ES-I3 (cell line): ENCODE data around the gene CMIP.
"Not testable (repeated sequence)": the region's sequence is repeated elsewhere in the genome, so short reads cannot be mapped to it uniquely, and the experiment has no call there.

ENCODE experiments used
- H3K36me3 ChIP-seq: 2 replicates; pipeline ENCODE4 v1.6.1; 2013; ENCODE audit warnings: mild to moderate bottlenecking, low read length, control low read depth, moderate library complexity; ENCODE audit not compliant: insufficient read depth
- H3K4me1 ChIP-seq: 2 replicates; pipeline ENCODE4 v1.6.1; 2013; ENCODE audit warnings: mild to moderate bottlenecking, control low read depth, low read length; ENCODE audit not compliant: insufficient read depth
- H3K9ac ChIP-seq: 2 replicates; pipeline ENCODE4 v1.6.1; 2013; ENCODE audit warnings: low read depth, mild to moderate bottlenecking, low read length, moderate library complexity
- H3K9me3 ChIP-seq: 2 replicates; pipeline ENCODE4 v1.6.1; 2013; ENCODE audit warnings: mild to moderate bottlenecking, low read length, moderate library complexity; ENCODE audit not compliant: control insufficient read depth, insufficient read depth

CMIP gene

DNA sequence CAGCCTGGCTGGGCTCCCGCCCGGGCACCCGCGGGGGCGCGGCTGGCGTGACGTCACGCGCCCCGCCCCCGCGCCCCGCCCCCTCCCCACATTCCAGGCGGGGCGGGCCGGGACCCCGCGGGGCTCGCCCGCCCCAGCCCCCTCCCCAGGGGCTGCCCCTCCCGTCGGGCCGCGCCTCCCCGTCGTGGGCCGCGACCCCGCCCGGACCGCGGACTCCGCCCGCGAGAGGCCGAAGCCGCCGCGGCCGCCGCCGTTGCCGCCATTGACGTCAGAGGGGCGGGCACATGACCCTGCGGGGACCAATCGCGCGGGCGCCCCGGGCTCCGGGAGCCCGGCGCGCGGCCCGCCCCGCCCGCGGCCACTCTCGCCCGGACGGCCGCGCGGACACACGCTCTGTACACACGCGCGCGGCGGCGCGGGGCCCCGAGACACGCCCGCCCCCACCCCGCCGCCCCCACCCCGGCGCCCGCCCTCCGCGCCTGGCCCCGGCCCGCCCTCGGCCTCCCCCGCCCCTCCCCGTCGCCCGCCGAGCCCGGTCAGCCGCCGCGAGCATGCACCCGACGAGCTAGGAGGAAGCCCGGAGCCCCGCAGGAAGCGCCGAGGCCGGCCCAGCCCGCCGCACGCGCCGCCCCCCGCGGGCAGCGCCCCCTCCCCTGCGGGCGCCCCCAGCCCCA lies at the start of gene CMIP:
Gene CMIP (plus strand): TSS at position 361 of the 674 bp plus-strand sequence.
- no peaks in the 10 kb centered on the region for H3K9me3 ChIP-seq
- H3K4me1 ChIP-seq = peaks cover 29% of the 10 kb centered on the region
- peak within 1 kb of the TSS; percentile 92 for H3K9ac ChIP-seq
- no peaks in the 10 kb centered on the region for H3K36me3 ChIP-seq

DNA sequence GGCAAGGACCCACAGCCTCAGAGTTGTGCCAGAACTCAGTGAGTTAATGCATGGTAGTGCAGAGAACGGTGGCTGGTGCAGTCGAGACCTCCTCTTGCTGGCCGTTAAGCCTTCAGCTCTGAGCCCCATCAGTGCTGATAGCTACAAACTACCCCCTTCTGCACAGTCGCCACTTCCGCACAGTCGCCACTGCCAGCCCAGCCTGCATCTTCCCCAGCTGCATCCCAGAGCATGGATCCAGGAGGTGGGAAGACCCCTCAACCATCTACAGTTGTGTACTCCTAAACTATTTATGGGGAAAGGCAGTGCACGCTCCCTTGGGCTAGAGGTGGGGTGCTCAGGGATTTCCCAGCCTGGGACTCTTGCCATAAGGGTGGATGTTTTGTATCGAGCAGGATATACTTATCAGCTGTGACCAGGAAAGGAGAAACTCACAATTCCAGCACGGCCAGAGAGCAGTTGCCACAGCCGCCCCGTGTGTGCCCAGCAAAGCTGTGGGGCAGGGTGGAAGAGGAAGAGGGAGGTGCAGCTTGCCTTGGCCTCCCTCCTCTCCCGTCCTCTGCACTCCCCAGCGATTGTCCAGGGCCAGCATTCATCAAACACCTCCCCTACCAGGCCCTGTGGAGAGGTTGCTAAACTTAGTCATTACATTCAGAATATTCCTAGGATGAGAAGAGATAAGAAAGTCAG lies 49.5 kb upstream of the CMIP start:
- H3K9me3 ChIP-seq = no peaks in the 10 kb centered on the region
- H3K9ac ChIP-seq = no peak overlapping the region
- no peaks in the 10 kb centered on the region for H3K4me1 ChIP-seq
- H3K36me3 ChIP-seq = no peaks in the 10 kb centered on the region

DNA sequence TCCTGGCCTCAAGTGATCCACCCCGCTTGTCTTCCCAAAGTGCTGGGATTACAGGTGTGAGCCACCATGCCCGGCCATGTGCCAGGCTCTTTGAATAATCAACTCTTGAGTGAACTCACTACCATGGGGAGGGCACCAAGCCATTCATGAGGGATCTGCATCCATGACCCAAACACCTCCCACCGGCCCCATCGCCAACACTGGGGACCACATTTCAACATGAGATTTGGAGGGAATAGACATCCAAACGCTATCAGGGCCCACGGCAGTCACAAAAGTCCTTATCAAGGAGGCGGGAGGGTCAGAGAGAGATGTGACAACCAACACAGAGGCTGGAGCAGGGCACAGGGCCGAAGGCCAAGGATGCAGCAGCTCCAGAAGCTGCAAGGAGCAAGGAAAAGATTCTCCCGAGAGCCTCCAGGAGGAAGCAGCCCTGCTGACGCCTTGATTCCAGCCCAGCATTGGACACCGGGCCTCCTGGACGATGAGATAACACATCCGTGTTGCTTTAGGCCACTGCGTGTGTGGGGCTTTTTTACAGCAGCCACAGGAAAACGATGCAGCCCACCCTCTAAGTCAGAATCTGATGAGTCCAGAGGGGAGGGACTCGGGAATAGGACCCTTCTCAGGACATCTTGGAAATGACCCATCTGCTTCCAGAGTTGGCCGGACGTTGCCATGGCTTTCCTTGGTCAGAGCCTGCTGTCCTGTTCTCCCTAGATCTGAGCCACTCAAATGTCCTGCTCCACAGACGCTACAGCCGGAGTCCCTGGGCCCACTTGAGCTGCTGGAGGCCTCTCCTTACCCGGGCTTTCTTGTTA lies 47.3 kb upstream of the CMIP start:
- Histone ChIP-seq H3K4me1 (no peaks in the 10 kb centered on the region), H3K9ac (no peak overlapping the region), H3K36me3 (no peaks in the 10 kb centered on the region; the same call in 1 of the 2 replicates), H3K9me3 (no peaks in the 10 kb centered on the region)

DNA sequence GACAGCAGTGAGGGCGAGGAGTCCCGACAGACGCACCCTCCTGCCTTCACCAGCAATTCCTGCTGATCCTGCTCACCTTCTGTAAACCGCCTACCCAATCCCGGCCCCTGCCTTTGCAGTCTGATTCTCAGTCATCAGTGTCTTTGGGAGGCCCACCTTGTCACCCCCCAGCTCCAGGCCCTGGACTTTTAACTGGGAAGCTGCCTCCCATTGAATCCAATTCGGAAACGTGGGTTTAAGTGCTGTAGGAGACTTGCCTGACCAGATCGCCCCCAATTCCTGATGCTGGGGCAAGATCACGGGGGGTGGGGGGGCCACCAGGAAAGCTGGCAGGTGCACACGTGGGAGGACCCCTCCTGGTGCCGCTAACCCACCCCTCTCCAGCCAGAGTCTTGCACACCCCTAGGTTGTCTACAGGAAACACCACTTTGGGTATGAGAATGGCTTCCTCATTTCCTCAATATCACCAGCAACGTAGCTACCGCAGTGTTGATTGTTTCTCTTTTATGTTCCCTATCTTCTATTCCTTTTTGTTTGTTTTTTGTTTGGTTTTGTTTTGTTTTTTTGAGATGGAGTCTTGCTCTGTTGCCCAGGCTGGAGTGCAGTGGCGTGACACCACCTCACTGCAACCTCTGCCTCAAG lies 46.6 kb upstream of the CMIP start:
- Histone ChIP-seq H3K36me3 (no peaks in the 10 kb centered on the region; the same call in 1 of the 2 replicates), H3K4me1 (no peaks in the 10 kb centered on the region), H3K9me3 (no peaks in the 10 kb centered on the region), H3K9ac (no peak overlapping the region)

DNA sequence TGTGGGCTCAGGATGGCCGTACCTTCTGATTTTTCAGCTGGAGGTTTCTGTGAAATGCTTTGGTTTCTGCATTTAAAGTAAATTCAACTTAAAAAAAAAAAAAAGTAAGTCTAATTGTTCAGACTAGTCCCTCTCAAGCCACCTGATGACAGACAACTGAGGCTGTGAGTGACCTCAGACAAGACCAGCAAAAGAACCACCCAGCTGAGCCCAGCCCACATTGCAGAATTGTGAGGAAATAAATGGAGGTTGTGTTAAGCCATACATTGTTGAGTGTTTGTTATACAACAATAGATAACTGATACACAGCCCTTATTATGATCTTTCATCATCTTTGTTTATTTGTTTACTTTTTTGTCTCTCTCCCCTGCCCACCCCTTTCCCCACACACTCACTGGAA lies 44.7 kb upstream of the CMIP start:
- no peaks in the 10 kb centered on the region; the same call in 1 of the 2 replicates for H3K36me3 ChIP-seq
- no peaks in the 10 kb centered on the region for H3K9me3 ChIP-seq
- H3K9ac ChIP-seq = no peak overlapping the region
- H3K4me1 ChIP-seq = no peaks in the 10 kb centered on the region

DNA sequence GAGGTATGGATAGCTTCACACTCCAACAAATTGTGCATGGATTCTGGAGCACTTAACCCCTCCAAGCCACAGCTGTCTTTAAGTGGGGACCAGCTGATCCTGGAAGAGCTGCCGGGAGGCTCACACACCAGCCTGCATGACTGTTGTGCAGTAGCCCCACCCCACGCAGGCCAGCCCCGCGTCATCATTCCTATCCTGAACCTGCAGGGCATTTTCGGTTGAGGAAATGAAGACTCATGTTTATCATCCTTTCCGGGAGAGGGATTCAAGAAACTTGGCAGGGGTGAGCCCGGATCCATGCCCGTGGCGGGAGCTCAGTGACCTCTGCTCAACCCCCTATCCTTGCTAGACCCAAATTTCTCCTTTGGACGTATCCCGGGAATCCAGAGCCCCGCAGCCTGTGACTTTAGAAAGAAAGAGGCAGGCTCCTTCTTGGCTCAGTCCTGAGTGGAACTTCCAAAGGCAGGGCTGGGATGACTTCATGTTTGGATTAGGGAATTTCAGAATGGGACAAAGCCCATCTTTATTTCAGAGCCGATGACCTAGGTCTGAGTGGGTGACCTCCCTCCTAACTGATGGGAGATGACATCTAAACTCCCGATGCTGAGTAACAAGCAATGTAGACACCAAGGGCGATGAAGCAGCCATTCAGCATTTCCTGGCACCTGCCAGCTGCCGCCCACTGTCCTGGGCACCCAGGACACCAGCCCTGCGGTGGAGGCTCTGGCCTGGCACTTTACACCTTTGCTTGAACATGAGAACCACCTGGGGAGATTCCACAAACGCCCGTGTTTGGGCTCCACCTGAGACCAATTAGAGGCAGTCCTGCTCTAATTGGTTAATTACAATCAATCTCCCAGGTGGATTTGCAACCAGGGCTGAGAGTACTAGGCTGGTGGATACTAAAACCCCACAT lies 43.3 kb upstream of the CMIP start:
- Histone ChIP-seq H3K9ac (no peak overlapping the region), H3K4me1 (no peaks in the 10 kb centered on the region), H3K36me3 (no peaks in the 10 kb centered on the region; the same call in 1 of the 2 replicates), H3K9me3 (no peaks in the 10 kb centered on the region)

DNA sequence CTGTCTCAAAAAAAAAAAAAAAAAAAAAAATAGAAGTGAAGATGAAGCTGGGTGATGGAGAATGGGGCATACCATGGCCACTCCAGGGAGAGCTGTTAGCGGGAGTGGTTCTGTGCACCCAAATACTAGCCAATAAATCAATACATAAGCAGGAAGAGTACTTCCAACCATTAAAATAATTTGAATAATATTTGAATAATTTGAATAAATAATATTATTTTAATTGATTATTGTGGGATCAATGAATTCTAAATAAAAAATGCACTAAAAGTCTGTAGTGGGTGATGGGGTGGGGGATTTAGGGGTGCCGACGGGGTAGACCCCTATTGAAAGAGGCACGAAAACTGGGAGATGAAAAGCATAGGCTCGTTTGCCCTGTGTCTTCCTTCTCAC lies 41.4 kb upstream of the CMIP start:
- no peak overlapping the region for H3K9ac ChIP-seq
- 0 out of 2 replicates have a peak, but pooled peaks cover 5% of the 10 kb centered on the region for H3K4me1 ChIP-seq
- no peaks in the 10 kb centered on the region for H3K9me3 ChIP-seq
- no peaks in the 10 kb centered on the region; the same call in 1 of the 2 replicates for H3K36me3 ChIP-seq

DNA sequence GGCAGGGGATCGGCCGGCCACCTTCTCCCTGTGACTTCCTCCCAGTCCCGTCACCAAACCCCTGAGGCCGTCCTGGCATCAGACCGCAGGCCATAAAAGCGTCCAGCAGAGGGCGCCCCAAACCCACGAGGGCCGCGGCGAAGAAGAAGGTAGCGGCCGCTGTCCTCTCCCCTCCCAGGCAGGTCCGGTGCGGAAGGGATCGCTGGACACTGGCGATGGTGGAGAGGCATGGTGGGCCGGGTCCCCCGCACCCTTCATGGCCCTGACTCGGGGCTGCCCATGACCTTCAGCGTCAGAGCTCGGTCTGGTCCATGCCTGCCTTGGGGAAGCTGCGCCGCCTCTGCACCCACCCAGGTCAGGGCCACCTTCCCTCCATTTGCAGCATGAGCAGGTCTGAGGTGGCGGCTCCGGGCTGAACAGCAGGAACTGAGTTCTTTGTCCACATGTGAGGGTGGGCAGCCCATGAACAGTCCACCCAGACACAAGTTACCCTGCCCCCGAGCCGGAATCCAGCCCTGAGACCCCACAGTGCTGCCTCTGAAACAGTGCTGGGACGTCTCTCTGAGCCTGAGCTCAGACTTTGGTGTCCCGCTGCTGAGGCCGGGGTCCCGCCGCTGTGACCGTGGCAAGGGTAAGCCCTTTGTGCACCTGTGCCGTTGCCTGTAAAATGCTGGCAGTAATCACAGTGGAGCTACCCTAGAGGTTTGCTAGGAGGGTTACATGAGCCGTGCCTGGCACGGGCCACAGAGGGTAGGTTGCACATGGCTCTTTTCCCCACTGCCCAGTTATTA lies 40.8 kb upstream of the CMIP start:
- Histone ChIP-seq H3K36me3 (no peaks in the 10 kb centered on the region; the same call in 1 of the 2 replicates), H3K4me1 (0 out of 2 replicates have a peak, but pooled peaks cover 5% of the 10 kb centered on the region), H3K9ac (no peak overlapping the region), H3K9me3 (no peaks in the 10 kb centered on the region)

DNA sequence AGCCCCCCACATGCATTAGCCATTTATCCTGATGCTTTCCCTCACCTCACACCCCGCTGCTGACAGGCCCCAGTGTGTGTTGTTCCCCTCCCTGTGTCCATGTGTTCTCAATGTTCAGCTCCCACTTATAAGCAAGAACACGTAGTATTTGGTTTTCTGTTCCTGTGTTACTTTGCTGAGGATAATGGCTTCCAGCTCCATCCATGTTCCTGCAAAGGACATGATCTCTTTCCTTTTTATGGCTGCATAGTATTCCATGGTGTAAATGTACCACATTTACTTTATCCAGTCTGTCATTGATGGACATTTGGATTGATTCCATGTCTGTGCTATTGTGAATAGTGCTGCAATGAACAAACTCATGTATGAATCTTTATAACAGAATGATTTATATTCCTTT lies 39.6 kb upstream of the CMIP start:
- H3K9me3 ChIP-seq, H3K4me1 ChIP-seq, H3K36me3 ChIP-seq, H3K9ac ChIP-seq: not testable (repeated sequence)

DNA sequence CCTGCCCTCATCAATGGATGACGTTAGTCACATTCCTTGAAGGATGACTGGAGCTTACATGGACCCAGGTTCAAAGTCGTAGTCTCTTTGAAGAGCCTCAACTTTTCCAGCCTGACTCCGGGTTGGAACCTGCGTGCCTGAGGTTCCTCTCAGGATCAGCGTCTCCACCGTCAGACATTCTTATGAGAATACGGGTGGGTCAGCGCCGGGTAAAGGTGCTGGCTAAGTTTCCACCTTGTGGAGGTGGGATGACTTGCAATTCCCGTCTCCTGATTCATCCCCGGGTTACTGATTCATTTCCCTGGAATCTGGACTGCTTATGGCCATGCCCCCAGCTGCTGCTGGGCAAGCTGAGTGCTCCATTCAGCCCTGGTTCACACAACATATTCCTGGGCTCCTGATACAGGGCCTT lies 38.9 kb upstream of the CMIP start:
- H3K4me1 ChIP-seq = peaks cover 7% of the 10 kb centered on the region; the same call in 1 of the 2 replicates
- H3K36me3 ChIP-seq = no peaks in the 10 kb centered on the region; the same call in 1 of the 2 replicates
- no peaks in the 10 kb centered on the region for H3K9me3 ChIP-seq
- no peak overlapping the region for H3K9ac ChIP-seq

DNA sequence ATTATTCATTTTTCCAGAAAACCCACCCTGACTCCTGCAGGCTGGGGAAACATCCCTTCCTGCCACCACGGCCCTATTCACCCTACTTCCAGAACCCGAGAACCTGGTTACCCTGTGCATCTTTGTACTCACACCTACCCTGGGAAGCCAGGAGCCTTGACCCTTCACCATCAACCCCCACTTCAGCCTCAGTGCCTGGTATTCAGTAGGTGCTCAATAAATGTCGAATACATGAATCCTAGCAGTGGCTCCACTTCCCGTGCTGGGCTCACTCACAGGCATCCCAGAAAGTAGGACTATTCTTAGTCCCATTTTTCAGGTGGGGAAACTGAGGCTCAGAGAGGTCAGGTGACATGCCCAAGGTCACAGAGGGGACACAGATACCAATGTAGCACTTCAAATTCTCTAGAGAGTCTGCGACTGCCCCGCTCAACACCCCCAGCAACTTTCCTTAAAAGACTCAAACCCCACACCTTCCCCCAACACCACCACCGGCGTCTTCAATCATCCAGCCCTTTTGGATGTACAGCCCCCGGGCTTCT lies 36.1 kb upstream of the CMIP start:
- no peak overlapping the region for H3K9ac ChIP-seq
- no peaks in the 10 kb centered on the region for H3K9me3 ChIP-seq
- H3K4me1 ChIP-seq = peaks cover 10% of the 10 kb centered on the region; the same call in 1 of the 2 replicates
- H3K36me3 ChIP-seq = no peaks in the 10 kb centered on the region

DNA sequence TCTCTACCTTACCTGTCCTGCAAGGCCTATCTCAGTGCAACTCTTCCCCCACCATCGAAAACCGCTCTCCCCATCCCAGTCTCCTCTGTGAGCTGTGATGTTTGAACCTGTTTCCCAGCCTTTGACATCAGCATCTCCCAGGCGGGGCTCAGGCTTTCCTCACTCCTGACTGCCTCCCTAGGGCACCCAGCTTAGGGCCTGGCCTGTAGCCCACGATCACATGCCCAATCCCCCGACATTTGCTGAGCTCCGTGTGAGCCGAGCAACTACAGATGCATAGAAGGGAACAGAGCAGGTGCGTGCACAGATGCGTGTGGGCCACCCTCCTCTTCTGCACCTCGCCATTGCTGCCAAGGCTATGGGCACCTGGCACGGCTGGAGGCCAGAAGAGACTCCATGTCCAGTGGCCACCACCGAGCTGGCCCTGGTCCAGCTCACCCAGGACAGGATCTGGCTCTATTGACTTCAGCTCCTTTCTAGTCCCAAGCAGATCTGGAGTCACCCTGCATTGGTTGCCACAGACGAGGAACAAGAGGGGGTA lies 35.5 kb upstream of the CMIP start:
- peaks cover 11% of the 10 kb centered on the region for H3K4me1 ChIP-seq
- no peak overlapping the region for H3K9ac ChIP-seq
- H3K36me3 ChIP-seq = no peaks in the 10 kb centered on the region
- H3K9me3 ChIP-seq = no peaks in the 10 kb centered on the region
